GM10847 (cell line): ENCODE results near the gene BRCC3.
A peak's percentile ranks its signal among the peaks of the same experiment; 100 is the strongest.

Experiments used
- POLR2A ChIP-seq: IDR thresholded peaks from 2 replicates; pipeline ENCODE4 v1.6.1; 2011; ENCODE audit not compliant: insufficient read length; ENCODE audit errors: extremely low read depth

Gene BRCC3

GRCh38 chrX:155070975-155071693 is at the start of gene BRCC3, which contains the start of the genes CMC4 and MTCP1:
Gene BRCC3 (plus strand): TSS chrX:155071508. CDS start chrX:155071528, 20 bp downstream.
Gene CMC4 (minus strand): TSS chrX:155071136. CDS start chrX:155064023, 7,113 bp downstream.
Gene MTCP1 (minus strand): TSS chrX:155071136. CDS start chrX:155066010, 5,126 bp downstream.
- peak; percentile 60 for TF ChIP-seq POLR2A

- TF ChIP-seq POLR2A, result no peak
These were observed 48.7 kb upstream of the BRCC3 start, which contains the start of gene F8 for GRCh38 chrX:155022585-155022984. Gene F8 (minus strand): TSS chrX:155022723. CDS start chrX:155022552, 171 bp downstream.

GRCh38 chrX:155023907-155024833 is 47.1 kb upstream of the BRCC3 start:
- TF ChIP-seq POLR2A, result no peak

GRCh38 chrX:155026420-155026726 is 44.9 kb upstream of the BRCC3 start:
- TF ChIP-seq POLR2A, result no peak

GRCh38 chrX:155026727-155027508 is 44.4 kb upstream of the BRCC3 start, which contains the start of gene FUNDC2:
Gene FUNDC2 (plus strand): TSS chrX:155026844. CDS start chrX:155026939, 95 bp downstream.
- TF ChIP-seq POLR2A, result peak; percentile 17

GRCh38 chrX:155027509-155028066 is 43.7 kb upstream of the BRCC3 start:
- TF ChIP-seq POLR2A, result no peak

GRCh38 chrX:155028129-155028528 is 43.2 kb upstream of the BRCC3 start:
- TF ChIP-seq POLR2A, result no peak

- TF ChIP-seq POLR2A, result no peak
These were observed 42.4 kb upstream of the BRCC3 start for GRCh38 chrX:155028877-155029291.

- no peak for TF ChIP-seq POLR2A
These were observed 39.7 kb upstream of the BRCC3 start for GRCh38 chrX:155031657-155032056.

- no peak for TF ChIP-seq POLR2A
These were observed 35.6 kb upstream of the BRCC3 start for GRCh38 chrX:155035688-155036087.

GRCh38 chrX:155046129-155046810 is 25.0 kb upstream of the BRCC3 start:
- TF ChIP-seq POLR2A, result no peak

GRCh38 chrX:155046811-155047528 is 24.3 kb upstream of the BRCC3 start:
- TF ChIP-seq POLR2A, result no peak

GRCh38 chrX:155048977-155049619 is 22.2 kb upstream of the BRCC3 start:
- TF ChIP-seq POLR2A, result no peak
